Thyroid gland (tissue), 4 donors: ENCODE measurements around the gene ANKRD34B.

Experiments used
- CTCF ChIP-seq, 6 experiments: fragments of 200-600 bp in 3 of 6; fragments of 450-650 bp in 3 of 6; sonication (generic) in 3 of 6; IDR thresholded peaks; one replicate each; pipeline ENCODE4 v1.5.1; 2016 to 2019; ENCODE audit warnings: antibody characterized with exemption in 6 of 6, mild to moderate bottlenecking in 2 of 6, inconsistent platforms in 1 of 6, moderate library complexity in 1 of 6
- POLR2A ChIP-seq, 2 donors: fragments of 450-650 bp; IDR thresholded peaks; one replicate each; pipeline ENCODE4 v1.6.1; 2017; ENCODE audit warnings: antibody characterized with exemption in 2 of 2, mild to moderate bottlenecking in 2 of 2, moderate library complexity in 1 of 2

GRCh38 chr5:80584770-80585169, 14.7 kb upstream of the ANKRD34B start:
- TF ChIP-seq CTCF (IDR thresholded peaks at IDR 0.05), result no peak
- TF ChIP-seq POLR2A (IDR thresholded peaks at IDR 0.05), result no peak
